ENCODE data around the gene SLC7A14. TPM values are rescaled to one million over a fixed set of nuclear protein-coding genes. Genes with fewer than 3 reads are reported as not detected.

SLC7A14 gene
- total RNA-seq, 1 donor from 2014 or later, result 0.04 TPM

- intact Hi-C loops (cut with DNase I), result no loop called here
- DNase-seq (ENCODE audit: low spot score) (no peak), ATAC-seq (no peak)
Observed at GRCh38 chr3:170484869-170485268, 101.0 kb downstream of the SLC7A14 start.

- intact Hi-C loops (cut with DNase I), result no loop called here
- no peak for ATAC-seq
- DNase-seq (ENCODE audit: low spot score), result no peak
Observed at GRCh38 chr3:170483485-170484262, 102.2 kb downstream of the SLC7A14 start.

- DNase-seq (ENCODE audit: low spot score), result no peak
- no peak for ATAC-seq
- intact Hi-C loops (cut with DNase I), result no loop called here
Observed at GRCh38 chr3:170482199-170482598, 103.7 kb downstream of the SLC7A14 start.

DNA sequence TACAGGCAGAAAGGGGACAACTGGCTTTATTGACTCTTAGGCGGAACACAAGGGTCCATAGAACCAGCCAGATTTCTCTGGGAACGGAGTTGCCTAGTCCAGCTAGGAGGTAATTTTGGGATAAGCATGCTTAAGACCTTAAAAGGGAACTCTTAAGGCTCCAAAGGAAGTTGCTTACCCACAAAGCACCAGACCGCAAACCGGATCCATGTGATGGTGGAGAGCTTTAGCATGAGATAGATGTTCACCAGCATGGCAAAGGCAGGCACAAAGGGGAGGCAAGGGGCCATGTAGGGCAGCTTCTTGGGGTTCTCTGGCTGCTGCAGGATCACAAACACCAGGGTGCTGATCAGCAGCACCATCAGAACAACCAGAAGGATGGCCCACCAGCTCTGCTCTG is 105.8 kb downstream of the SLC7A14 start:
- intact Hi-C loops (cut with DNase I), result no loop called here

DNA sequence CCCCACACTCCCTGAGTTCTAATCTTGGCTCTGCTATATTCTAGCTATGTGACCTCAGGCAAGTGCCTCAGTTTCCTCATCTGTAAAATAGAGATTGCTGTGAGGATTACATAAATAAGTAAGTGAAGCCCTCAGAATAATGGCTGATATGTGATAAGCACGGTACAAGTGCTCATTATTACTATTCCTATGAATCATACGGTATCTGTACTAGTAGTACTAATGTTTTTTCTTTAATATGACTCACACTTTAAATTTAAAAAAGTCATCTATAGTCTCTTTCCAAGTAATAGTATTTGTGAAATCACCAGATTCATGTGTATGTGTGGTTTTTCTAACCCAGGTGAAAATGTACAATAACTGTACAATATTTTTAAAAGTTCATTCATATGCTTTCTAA is 108.5 kb downstream of the SLC7A14 start:
- ATAC-seq (no peak), DNase-seq (ENCODE audit: low spot score) (no peak)
- intact Hi-C loops (cut with DNase I), result no loop called here

More for the DNA sequence above, 105.8 kb downstream of the SLC7A14 start:
- ATAC-seq (no peak), DNase-seq (ENCODE audit: low spot score) (no peak)

DNA sequence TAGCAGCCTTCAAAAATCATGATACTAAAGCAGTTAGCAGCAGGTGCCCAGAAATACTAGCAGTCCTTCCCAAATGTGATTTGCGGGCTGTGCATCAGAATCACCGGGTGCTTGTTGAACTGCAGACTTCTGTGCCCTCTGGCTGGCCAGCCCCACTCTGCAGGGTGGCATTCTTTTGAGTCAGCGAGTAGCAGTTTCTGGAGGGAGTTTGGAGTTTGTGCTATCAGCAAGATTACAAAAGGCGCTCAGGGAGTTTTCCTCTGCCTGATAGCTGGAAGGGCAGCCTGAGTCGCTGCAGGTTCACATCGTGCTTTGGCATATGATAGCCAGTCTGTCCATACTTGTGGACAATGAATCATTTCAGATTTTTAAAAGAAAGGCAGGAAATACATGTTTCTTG is 109.6 kb downstream of the SLC7A14 start:
- intact Hi-C loops (cut with DNase I), result no loop called here
- ATAC-seq (no peak), DNase-seq (ENCODE audit: low spot score) (no peak)

GRCh38 chr3:170475092-170475685 is 110.7 kb downstream of the SLC7A14 start:
- DNase-seq (ENCODE audit: low spot score) (no peak), ATAC-seq (no peak)
- intact Hi-C loops (cut with DNase I), result no loop called here

- DNase-seq (ENCODE audit: low spot score) (no peak), ATAC-seq (no peak)
- intact Hi-C loops (cut with DNase I), result no loop called here
Observed at GRCh38 chr3:170473358-170473757, 112.5 kb downstream of the SLC7A14 start.

DNA sequence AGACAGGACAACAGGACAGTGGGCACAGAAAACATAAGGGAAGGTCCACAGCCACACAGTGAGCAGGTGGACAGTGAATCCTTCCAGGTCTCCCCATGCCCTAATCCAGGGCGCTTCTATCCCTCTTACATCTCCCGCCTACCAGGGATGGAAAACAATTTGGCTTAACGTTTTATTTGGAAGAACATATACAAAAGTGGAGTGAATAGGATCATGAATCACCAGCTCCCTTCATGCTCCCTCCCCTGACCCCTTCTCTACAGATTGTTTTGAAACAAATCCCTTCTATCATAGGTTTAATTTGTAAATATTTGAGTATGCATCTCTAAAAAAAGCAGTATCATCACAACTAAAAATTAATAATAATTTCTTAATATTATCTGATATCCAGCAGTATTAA is 114.7 kb downstream of the SLC7A14 start:
- DNase-seq (ENCODE audit: low spot score) (no peak), ATAC-seq (no peak)
- intact Hi-C loops (cut with DNase I), result no loop called here

GRCh38 chr3:170470063-170471016 is 115.5 kb downstream of the SLC7A14 start:
- intact Hi-C loops (cut with DNase I), result no loop called here
- ATAC-seq (peak; percentile 80), DNase-seq (ENCODE audit: low spot score) (no peak)

DNA sequence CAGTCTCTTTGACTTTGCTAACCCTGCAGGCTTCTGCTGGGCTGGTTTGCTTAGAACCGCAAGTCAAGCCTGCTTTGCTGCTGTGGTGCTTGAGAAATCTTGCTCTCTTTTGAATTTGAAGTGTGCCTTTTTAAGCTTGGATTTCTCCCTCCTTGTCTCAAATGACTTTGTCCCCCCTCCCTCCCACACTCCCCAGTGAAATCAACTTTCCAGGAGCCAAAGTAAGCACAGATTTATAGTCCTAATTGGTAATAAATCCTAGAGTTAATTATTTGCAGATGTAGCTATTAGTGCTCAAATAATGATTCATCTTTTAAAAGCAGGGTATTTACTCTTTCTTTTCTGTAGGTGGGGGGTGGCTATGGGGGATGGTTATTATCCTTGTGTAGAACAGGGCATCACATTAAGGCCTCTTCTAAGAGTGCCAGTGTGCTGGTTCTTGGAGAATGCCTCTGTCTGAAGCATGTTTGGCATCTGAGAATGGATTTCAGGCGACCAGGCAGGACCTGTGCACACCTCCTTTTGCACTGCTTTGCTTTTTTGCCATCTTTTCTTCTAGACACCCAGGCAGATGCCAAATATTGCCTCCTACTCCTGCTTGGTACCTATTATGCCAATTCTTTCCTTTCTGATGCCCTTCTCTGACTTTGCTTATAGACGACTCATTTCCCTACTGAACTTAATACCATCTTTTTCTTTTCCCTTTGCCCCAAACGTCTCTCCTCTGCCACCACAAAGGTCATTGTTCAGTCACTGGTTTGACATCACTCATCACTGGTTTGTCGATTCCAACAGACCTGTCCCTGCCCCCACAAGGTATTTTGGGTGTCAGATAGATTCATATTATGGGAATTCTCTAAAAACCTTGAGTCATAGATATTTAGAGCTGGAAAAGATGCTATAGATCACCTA is 116.5 kb downstream of the SLC7A14 start:
- intact Hi-C loops (cut with DNase I), result no loop called here
- no peak for DNase-seq (ENCODE audit: low spot score)

DNA sequence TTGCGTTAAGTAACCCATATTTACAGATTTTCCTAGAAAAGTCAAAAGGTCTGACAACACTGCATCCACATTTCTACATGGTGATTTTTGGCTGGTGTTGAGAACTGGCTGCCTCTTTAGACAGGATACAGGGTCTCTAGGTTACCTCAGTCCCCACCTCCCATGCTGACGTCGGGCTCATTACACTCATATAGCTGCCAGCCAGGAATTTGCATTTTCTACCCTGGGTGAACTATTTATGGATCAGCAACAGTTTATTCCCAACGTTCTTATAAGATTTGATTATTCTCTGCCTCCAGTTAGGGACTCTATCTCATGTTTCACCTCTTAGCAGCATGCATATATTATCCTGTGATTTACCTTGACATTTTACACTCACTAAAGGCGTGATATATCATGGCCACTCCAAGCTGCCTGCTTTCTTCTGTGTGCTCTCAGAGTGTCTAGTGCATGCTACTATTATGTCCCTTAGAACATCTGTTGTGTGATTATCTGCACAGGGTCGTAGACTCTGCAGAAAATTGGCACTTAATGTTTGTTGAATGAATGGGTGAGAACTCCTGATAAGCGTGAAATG is 118.2 kb downstream of the SLC7A14 start:
- no peak for DNase-seq (ENCODE audit: low spot score)

More for the DNA sequence above, 116.5 kb downstream of the SLC7A14 start:
- ATAC-seq, result peak; percentile 73

GRCh38 chr3:170467007-170467406 is 118.9 kb downstream of the SLC7A14 start:
- intact Hi-C loops (cut with DNase I), result no loop called here
- DNase-seq (ENCODE audit: low spot score) (peak; percentile 71), ATAC-seq (peak; percentile 76)

More for the DNA sequence above, 118.2 kb downstream of the SLC7A14 start:
- ATAC-seq, result peak; percentile 26
- intact Hi-C loops (cut with DNase I), result no loop called here

- no peak for DNase-seq (ENCODE audit: low spot score)
- no peak for ATAC-seq
- intact Hi-C loops (cut with DNase I), result no loop called here
Observed at GRCh38 chr3:170465955-170466354, 119.9 kb downstream of the SLC7A14 start.

GRCh38 chr3:170463011-170463410 is 122.9 kb downstream of the SLC7A14 start:
- intact Hi-C loops (cut with DNase I), result no loop called here
- ATAC-seq (no peak), DNase-seq (ENCODE audit: low spot score) (no peak)

- ATAC-seq, result no peak
- intact Hi-C loops (cut with DNase I), result no loop called here
Observed at GRCh38 chr3:170458285-170458684, 127.6 kb downstream of the SLC7A14 start.

GRCh38 chr3:170454509-170454908 is 131.4 kb downstream of the SLC7A14 start:
- DNase-seq (ENCODE audit: low spot score), result no peak
- intact Hi-C loops (cut with DNase I), result no loop called here
- no peak for ATAC-seq

More at GRCh38 chr3:170458285-170458684, 127.6 kb downstream of the SLC7A14 start:
- no peak for DNase-seq (ENCODE audit: low spot score)

- ATAC-seq, result no peak
- no peak for DNase-seq (ENCODE audit: low spot score)
- intact Hi-C loops (cut with DNase I), result no loop called here
Observed at GRCh38 chr3:170450039-170450438, 135.8 kb downstream of the SLC7A14 start.
